Measurements from ENCODE around the gene EIF2S3.
"Not testable (repeated sequence)": the region's sequence is repeated elsewhere in the genome, so short reads cannot be mapped to it uniquely, and the experiment has no call there.

The EIF2S3 gene

GRCh38 chrX:24054182-24055042, at the start of gene EIF2S3:
EIF2S3 (plus strand) TSS chrX:24054956; CDS start chrX:24054969, 13 bp downstream.
- DNase-seq (ENCODE audit: low read depth): peak; percentile 76

- DNase-seq (ENCODE audit: low read depth): no peak
Observed at GRCh38 chrX:24005028-24005427, 49.7 kb upstream of the EIF2S3 start.

GRCh38 chrX:24005867-24006266, 48.9 kb upstream of the EIF2S3 start:
- no peak for DNase-seq (ENCODE audit: low read depth)

- no peak for DNase-seq (ENCODE audit: low read depth)
Observed at GRCh38 chrX:24012266-24012665, 42.5 kb upstream of the EIF2S3 start.

- DNase-seq (ENCODE audit: low read depth): no peak
Observed at GRCh38 chrX:24014388-24015018, 40.3 kb upstream of the EIF2S3 start.

GRCh38 chrX:24017674-24018073, 37.1 kb upstream of the EIF2S3 start:
- no peak for DNase-seq (ENCODE audit: low read depth)

- no peak for DNase-seq (ENCODE audit: low read depth)
Observed at GRCh38 chrX:24018809-24019208, 35.9 kb upstream of the EIF2S3 start.

- no peak for DNase-seq (ENCODE audit: low read depth)
Observed at GRCh38 chrX:24019448-24019847, 35.3 kb upstream of the EIF2S3 start.

GRCh38 chrX:24020306-24020876, 34.4 kb upstream of the EIF2S3 start:
- no peak for DNase-seq (ENCODE audit: low read depth)

GRCh38 chrX:24023544-24023943, 31.2 kb upstream of the EIF2S3 start:
- DNase-seq (ENCODE audit: low read depth): no peak

GRCh38 chrX:24023972-24024669, 30.6 kb upstream of the EIF2S3 start:
- DNase-seq (ENCODE audit: low read depth): no peak

GRCh38 chrX:24024819-24025740, 29.7 kb upstream of the EIF2S3 start:
- DNase-seq (ENCODE audit: low read depth): peak; percentile 38

- DNase-seq (ENCODE audit: low read depth): peak; percentile 24
Observed at GRCh38 chrX:24025741-24026403, 28.9 kb upstream of the EIF2S3 start.

- no peak for DNase-seq (ENCODE audit: low read depth)
Observed at GRCh38 chrX:24026432-24026831, 28.3 kb upstream of the EIF2S3 start.

- DNase-seq (ENCODE audit: low read depth): no peak
Observed at GRCh38 chrX:24027086-24027485, 27.7 kb upstream of the EIF2S3 start, which contains the start of gene KLHL15. KLHL15 (minus strand) TSS chrX:24027186; CDS start chrX:24006693, 20,493 bp downstream.

GRCh38 chrX:24027985-24028384, 26.8 kb upstream of the EIF2S3 start:
- no peak for DNase-seq (ENCODE audit: low read depth)

- no peak for DNase-seq (ENCODE audit: low read depth)
Observed at GRCh38 chrX:24030597-24030996, 24.2 kb upstream of the EIF2S3 start.

- DNase-seq (ENCODE audit: low read depth): no peak
Observed at GRCh38 chrX:24034485-24034884, 20.3 kb upstream of the EIF2S3 start.

- DNase-seq (ENCODE audit: low read depth): no peak
Observed at GRCh38 chrX:24037729-24038128, 17.0 kb upstream of the EIF2S3 start.

- not testable (repeated sequence) for DNase-seq (ENCODE audit: low read depth)
Observed at GRCh38 chrX:24046060-24046459, 8.7 kb upstream of the EIF2S3 start.

GRCh38 chrX:24049643-24050042, 5.1 kb upstream of the EIF2S3 start:
- not testable (repeated sequence) for DNase-seq (ENCODE audit: low read depth)

All from non-pigmented ciliary epithelial cell (primary cell).